HS-27A (cell line): Measurements from ENCODE around the gene DNAJB7.
"Not testable (repeated sequence)": the region's sequence is repeated elsewhere in the genome, so short reads cannot be mapped to it uniquely, and the experiment has no call there.

Experiments used
- DNase-seq: peaks from one replicate; pipeline ENCODE4 v3.0.0-alpha.2; 2012; ENCODE audit warnings: low read depth, missing footprints

The DNAJB7 gene

GRCh38 chr22:40844951-40845350, 17.0 kb downstream of the DNAJB7 start:
- no peak for DNase-seq

GRCh38 chr22:40838486-40838885, 23.4 kb downstream of the DNAJB7 start:
- DNase-seq, result no peak

- DNase-seq, result no peak
Observed at GRCh38 chr22:40834619-40835018, 27.3 kb downstream of the DNAJB7 start.

GRCh38 chr22:40829131-40829530, 32.8 kb downstream of the DNAJB7 start:
- DNase-seq, result no peak

GRCh38 chr22:40826984-40827741, 34.8 kb downstream of the DNAJB7 start:
- no peak for DNase-seq

GRCh38 chr22:40826292-40826691, 35.6 kb downstream of the DNAJB7 start:
- not testable (repeated sequence) for DNase-seq

- no peak for DNase-seq
Observed at GRCh38 chr22:40823426-40823825, 38.5 kb downstream of the DNAJB7 start.

GRCh38 chr22:40819599-40820140, 42.2 kb downstream of the DNAJB7 start:
- DNase-seq, result no peak

- DNase-seq, result peak; percentile 40
Observed at GRCh38 chr22:40818747-40819598, 42.9 kb downstream of the DNAJB7 start, which contains the start of gene SLC25A17. Gene SLC25A17, minus strand, starts transcription at chr22:40819346. Its CDS starts 98 bp downstream, at chr22:40819248.

GRCh38 chr22:40818192-40818746, 43.6 kb downstream of the DNAJB7 start:
- DNase-seq, result no peak

GRCh38 chr22:40817737-40818136, 44.2 kb downstream of the DNAJB7 start:
- no peak for DNase-seq

GRCh38 chr22:40813912-40814315, 48.0 kb downstream of the DNAJB7 start:
- no peak for DNase-seq
